Measurements from ENCODE around the gene TMEM150B. TPM values are rescaled to one million over a fixed set of nuclear protein-coding genes. Genes with fewer than 3 reads are reported as not detected.

Gene TMEM150B
- polyA plus RNA-seq: 100 to 1,000 TPM in 1 of 4 donors, 10 to 100 TPM in 3; 33.2 to 125 (median 79.2) TPM
- long read RNA-seq, donor 1, partial matches to known transcripts: 23 of 24 reads
- long read RNA-seq, donor 1, other reads (novel, unspliced or antisense): 0 of 24 reads
- long read RNA-seq, donor 2, partial matches to known transcripts: 0 of 1 reads
- long read RNA-seq, donor 2, other reads (novel, unspliced or antisense): 0 of 1 reads
- long read RNA-seq, donor 3, partial matches to known transcripts: 0 of 5 reads
- long read RNA-seq, donor 3, other reads (novel, unspliced or antisense): 5 of 5 reads
- long read RNA-seq, donor 4: 0 reads
- long read RNA-seq, donor 5: 0 reads
- long read RNA-seq, donor 6, partial matches to known transcripts: 5 of 5 reads
- long read RNA-seq, donor 6, other reads (novel, unspliced or antisense): 0 of 5 reads
- long read RNA-seq, donor 7: 0 reads
- long read RNA-seq, donor 8: 0 reads
- long read RNA-seq, donor 9: 0 reads
- long read RNA-seq, donor 10, partial matches to known transcripts: 0 of 1 reads
- long read RNA-seq, donor 10, other reads (novel, unspliced or antisense): 0 of 1 reads

DNA sequence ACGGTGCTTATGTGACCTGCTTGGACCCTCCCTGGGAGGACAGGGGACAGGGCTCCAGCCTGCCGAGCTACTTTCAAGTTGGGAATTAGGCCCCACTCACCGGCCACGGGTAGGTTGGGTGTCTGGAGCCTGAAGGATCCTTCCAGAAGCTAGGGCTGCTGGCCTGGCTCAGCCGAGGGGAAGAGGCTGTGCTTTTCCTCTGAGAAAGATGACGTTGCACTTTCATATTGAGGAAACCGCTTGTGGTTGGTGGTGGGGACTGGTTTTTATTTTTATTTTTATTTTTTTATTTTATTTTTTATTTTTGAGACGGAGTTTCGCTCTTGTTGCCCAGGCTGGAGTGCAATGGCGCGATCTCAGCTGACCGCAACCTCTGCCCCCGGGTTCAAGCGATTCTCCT lies at the start of gene TMEM150B:
TMEM150B (minus strand) TSS at position 170 of the 400 bp plus-strand sequence. CDS start 4,305 bp downstream, outside the sequence.
- no peak for DNase-seq

DNA sequence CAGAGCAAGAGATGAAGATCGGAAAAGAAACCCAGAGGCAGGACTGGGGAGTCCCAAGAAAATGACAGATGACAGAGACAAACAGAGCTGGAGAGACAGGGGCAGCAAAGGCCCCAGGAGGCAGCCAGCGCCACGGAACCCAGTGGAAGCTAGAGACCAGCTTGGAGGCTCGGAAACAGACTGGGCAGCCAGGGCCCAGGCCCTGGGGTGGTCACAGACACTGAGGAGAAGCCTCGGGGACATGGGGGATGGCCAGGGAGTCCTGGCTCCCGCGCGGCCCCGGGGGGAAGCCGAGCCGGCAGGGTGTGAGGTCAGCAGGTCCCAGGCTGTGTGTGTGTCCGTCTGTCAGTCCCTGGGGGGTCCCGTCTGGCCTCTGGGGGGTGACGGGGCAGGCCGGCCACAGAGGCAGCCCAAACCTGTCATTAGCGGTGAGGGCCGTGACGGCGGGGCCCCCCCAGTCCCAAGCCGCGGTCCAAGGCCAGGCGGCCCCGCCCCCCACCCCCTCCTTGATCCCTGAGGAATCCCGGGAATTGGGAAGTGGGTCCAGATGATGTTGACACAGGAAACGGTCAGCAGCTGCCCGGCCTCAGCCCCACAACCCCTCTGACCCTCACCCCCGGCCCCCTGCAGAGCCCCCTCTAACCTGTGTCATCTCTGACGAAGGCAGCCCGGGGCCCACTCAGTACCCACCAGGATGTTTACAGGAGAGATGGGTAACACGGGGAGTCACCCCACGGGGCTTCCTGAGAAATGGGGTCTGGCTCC lies 49.0 kb upstream of the TMEM150B start:
- Histone ChIP-seq H3K9me3 (ENCODE audit: control insufficient read depth in 2 of 2, insufficient read depth in 1 of 2, low read depth in 1 of 2, low read length in 1 of 2) (no peaks in the 10 kb centered on the region), H3K4me1 (ENCODE audit: control insufficient read depth in 3 of 3, insufficient read depth in 2 of 3, low read depth in 1 of 3, low read length in 2 of 3) (peaks cover 0 to 20% (median 0%) of the 10 kb centered on the region in 3 donors), H3K36me3 (ENCODE audit: control insufficient read depth in 3 of 3, insufficient read depth in 2 of 3, low read depth in 1 of 3, low read length in 3 of 3) (peaks cover 0 to 4% (median 0%) of the 10 kb centered on the region in 3 donors), H3K4me3 (ENCODE audit: low read depth in 1 of 3, low read length in 3 of 3) (no peak overlapping the region), H3K27me3 (ENCODE audit: control insufficient read depth in 3 of 3, insufficient read depth in 3 of 3, low read length in 3 of 3) (peaks cover 5 to 81% (median 31%) of the 10 kb centered on the region in 3 donors), H3K27ac (ENCODE audit: low read depth in 1 of 3, low read length in 2 of 3) (no peak overlapping the region)
- WGBS, 3 donors: 5 to 14% (median 8%) methylated on average over 29 to 31 of the region's 31 CpGs
- no peak for FAIRE-seq
- DNase-seq: no peak

More for the DNA sequence above, at the start of gene TMEM150B:
- 74 to 84% (median 80%) methylated on average over 14 of the region's 14 CpGs for WGBS, 3 donors
- no peak within 1 kb of the TSS for H3K4me3 ChIP-seq (ENCODE audit: low read depth in 1 of 3, low read length in 3 of 3)
- H3K27ac ChIP-seq (ENCODE audit: low read depth in 1 of 3, low read length in 2 of 3): peak within 1 kb of the TSS in 1 of 3 donors; percentile 55
- peaks cover 0 to 34% (median 0%) of the 10 kb centered on the region in 3 donors for H3K4me1 ChIP-seq (ENCODE audit: control insufficient read depth in 3 of 3, insufficient read depth in 2 of 3, low read depth in 1 of 3, low read length in 2 of 3)
- H3K9me3 ChIP-seq (ENCODE audit: control insufficient read depth in 2 of 2, insufficient read depth in 1 of 2, low read depth in 1 of 2, low read length in 1 of 2): peaks cover 0 to 5% of the 10 kb centered on the region in 2 donors
- peaks cover 0 to 6% (median 0%) of the 10 kb centered on the region in 3 donors for H3K36me3 ChIP-seq (ENCODE audit: control insufficient read depth in 3 of 3, insufficient read depth in 2 of 3, low read depth in 1 of 3, low read length in 3 of 3)
- H3K27me3 ChIP-seq (ENCODE audit: control insufficient read depth in 3 of 3, insufficient read depth in 3 of 3, low read length in 3 of 3): no peaks in the 10 kb centered on the region
- no peak for FAIRE-seq

GRCh38 chr19:55373306-55373992 lies 48.3 kb upstream of the TMEM150B start:
- Histone ChIP-seq H3K27me3 (ENCODE audit: control insufficient read depth in 3 of 3, insufficient read depth in 3 of 3, low read length in 3 of 3) (peaks cover 5 to 89% (median 32%) of the 10 kb centered on the region in 3 donors), H3K4me1 (ENCODE audit: control insufficient read depth in 3 of 3, insufficient read depth in 2 of 3, low read depth in 1 of 3, low read length in 2 of 3) (peaks cover 0 to 20% (median 0%) of the 10 kb centered on the region in 3 donors), H3K27ac (ENCODE audit: low read depth in 1 of 3, low read length in 2 of 3) (no peak overlapping the region), H3K9me3 (ENCODE audit: control insufficient read depth in 2 of 2, insufficient read depth in 1 of 2, low read depth in 1 of 2, low read length in 1 of 2) (no peaks in the 10 kb centered on the region), H3K36me3 (ENCODE audit: control insufficient read depth in 3 of 3, insufficient read depth in 2 of 3, low read depth in 1 of 3, low read length in 3 of 3) (no peaks in the 10 kb centered on the region), H3K4me3 (ENCODE audit: low read depth in 1 of 3, low read length in 3 of 3) (no peak overlapping the region)
- DNase-seq (no peak), FAIRE-seq (no peak)
- 12 to 45% (median 31%) methylated on average over 8 to 9 of the region's 9 CpGs for WGBS, 3 donors

GRCh38 chr19:55372316-55373081 lies 47.4 kb upstream of the TMEM150B start:
- Histone ChIP-seq H3K27me3 (ENCODE audit: control insufficient read depth in 3 of 3, insufficient read depth in 3 of 3, low read length in 3 of 3) (peaks cover 8 to 93% (median 36%) of the 10 kb centered on the region in 3 donors), H3K4me3 (ENCODE audit: low read depth in 1 of 3, low read length in 3 of 3) (no peak overlapping the region), H3K9me3 (ENCODE audit: control insufficient read depth in 2 of 2, insufficient read depth in 1 of 2, low read depth in 1 of 2, low read length in 1 of 2) (no peaks in the 10 kb centered on the region), H3K27ac (ENCODE audit: low read depth in 1 of 3, low read length in 2 of 3) (no peak overlapping the region), H3K36me3 (ENCODE audit: control insufficient read depth in 3 of 3, insufficient read depth in 2 of 3, low read depth in 1 of 3, low read length in 3 of 3) (no peaks in the 10 kb centered on the region), H3K4me1 (ENCODE audit: control insufficient read depth in 3 of 3, insufficient read depth in 2 of 3, low read depth in 1 of 3, low read length in 2 of 3) (peaks cover 0 to 20% (median 0%) of the 10 kb centered on the region in 3 donors)
- no peak for FAIRE-seq
- DNase-seq: no peak
- WGBS, 3 donors: 26 to 39% (median 30%) methylated on average over 22 to 24 of the region's 24 CpGs

GRCh38 chr19:55370305-55370988 lies 45.3 kb upstream of the TMEM150B start, which contains the start of gene IL11:
Gene IL11 (minus strand): TSS chr19:55370463. CDS start chr19:55370310, 153 bp downstream.
- Histone ChIP-seq H3K27ac (ENCODE audit: low read depth in 1 of 3, low read length in 2 of 3) (no peak within 1 kb of the TSS), H3K27me3 (ENCODE audit: control insufficient read depth in 3 of 3, insufficient read depth in 3 of 3, low read length in 3 of 3) (peaks cover 8 to 80% (median 31%) of the 10 kb centered on the region in 3 donors), H3K9me3 (ENCODE audit: control insufficient read depth in 2 of 2, insufficient read depth in 1 of 2, low read depth in 1 of 2, low read length in 1 of 2) (no peaks in the 10 kb centered on the region), H3K4me1 (ENCODE audit: control insufficient read depth in 3 of 3, insufficient read depth in 2 of 3, low read depth in 1 of 3, low read length in 2 of 3) (peaks cover 0 to 10% (median 0%) of the 10 kb centered on the region in 3 donors), H3K36me3 (ENCODE audit: control insufficient read depth in 3 of 3, insufficient read depth in 2 of 3, low read depth in 1 of 3, low read length in 3 of 3) (no peaks in the 10 kb centered on the region), H3K4me3 (ENCODE audit: low read depth in 1 of 3, low read length in 3 of 3) (peak within 1 kb of the TSS in 1 of 3 donors; percentile 39)
- FAIRE-seq (no peak), DNase-seq (no peak)
- WGBS, 3 donors: 6 to 12% (median 7%) methylated on average over 20 to 32 of the region's 32 CpGs

DNA sequence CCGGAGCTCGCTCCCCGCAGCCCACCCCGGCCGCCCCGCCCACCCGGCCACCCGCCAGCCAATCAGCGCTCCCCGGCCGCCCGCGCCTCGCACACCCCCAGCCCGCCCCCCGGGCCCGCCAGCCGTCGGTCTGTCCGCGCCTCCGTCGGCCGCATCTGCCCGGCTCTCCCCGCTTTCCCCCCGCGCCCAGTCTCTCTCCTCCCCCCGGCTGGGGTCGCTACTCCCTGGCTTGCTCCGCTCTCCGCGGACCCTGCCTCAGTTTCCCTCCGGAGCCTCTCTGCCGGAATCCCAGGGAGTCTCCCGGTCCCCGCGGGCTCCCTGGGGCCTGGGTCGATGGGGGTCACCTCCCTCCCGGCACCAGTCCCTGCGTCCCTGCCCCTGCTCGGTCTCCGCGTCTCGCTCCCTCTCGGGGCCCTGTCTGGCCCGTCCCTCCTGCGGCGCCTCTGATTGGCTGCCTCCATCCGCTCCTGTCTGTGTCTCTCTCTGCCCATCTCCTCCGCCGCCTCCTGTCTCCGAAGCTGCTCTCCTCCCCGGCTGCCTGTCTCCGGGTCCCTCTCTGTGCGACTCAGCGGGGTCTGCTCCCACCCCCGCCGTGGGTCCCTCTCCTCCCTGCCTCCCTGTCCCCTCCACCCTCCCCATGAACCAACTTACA lies 44.6 kb upstream of the TMEM150B start:
- 1 to 6% (median 4%) methylated on average over 27 to 59 of the region's 59 CpGs for WGBS, 3 donors
- H3K9me3 ChIP-seq (ENCODE audit: control insufficient read depth in 2 of 2, insufficient read depth in 1 of 2, low read depth in 1 of 2, low read length in 1 of 2): no peaks in the 10 kb centered on the region
- H3K27me3 ChIP-seq (ENCODE audit: control insufficient read depth in 3 of 3, insufficient read depth in 3 of 3, low read length in 3 of 3): peaks cover 8 to 80% (median 30%) of the 10 kb centered on the region in 3 donors
- no peaks in the 10 kb centered on the region for H3K36me3 ChIP-seq (ENCODE audit: control insufficient read depth in 3 of 3, insufficient read depth in 2 of 3, low read depth in 1 of 3, low read length in 3 of 3)
- H3K27ac ChIP-seq (ENCODE audit: low read depth in 1 of 3, low read length in 2 of 3): no peak overlapping the region
- DNase-seq: no peak
- peaks cover 0 to 10% (median 0%) of the 10 kb centered on the region in 3 donors for H3K4me1 ChIP-seq (ENCODE audit: control insufficient read depth in 3 of 3, insufficient read depth in 2 of 3, low read depth in 1 of 3, low read length in 2 of 3)
- no peak for FAIRE-seq
- peak overlapping the region in 1 of 3 donors; percentile 39 for H3K4me3 ChIP-seq (ENCODE audit: low read depth in 1 of 3, low read length in 3 of 3)
